DOHH2 (cell line): Measurements from ENCODE around the gene CCDC80.

ENCODE experiments used
- H3F3A ChIP-seq: fragments of 200-600 bp; sonication (generic), shearing (Covaris generic); 2 replicates; pipeline ENCODE4 v1.6.0; 2016; ENCODE audit warnings: antibody characterized with exemption, mild to moderate bottlenecking; ENCODE audit not compliant: control insufficient read depth, insufficient read depth
- H3K27ac ChIP-seq: fragments of 200-600 bp; sonication (generic); 2 replicates; pipeline ENCODE4 v1.5.1; 2014; ENCODE audit warnings: low read depth, mild to moderate bottlenecking, low read length, moderate library complexity
- H3K27me3 ChIP-seq: fragments of 200-600 bp; sonication (generic); 2 replicates; pipeline ENCODE4 v1.6.1; 2014; ENCODE audit warnings: mild to moderate bottlenecking, low read length, mixed read lengths; ENCODE audit not compliant: control insufficient read depth
- H3K36me3 ChIP-seq: fragments of 200-600 bp; sonication (generic); 2 replicates; pipeline ENCODE4 v1.6.1; 2014; ENCODE audit warnings: mild to moderate bottlenecking, low read length, moderate library complexity, mixed read lengths; ENCODE audit not compliant: control insufficient read depth
- H3K4me1 ChIP-seq: fragments of 200-600 bp; sonication (generic); 2 replicates; pipeline ENCODE4 v1.6.1; 2014; ENCODE audit warnings: mild to moderate bottlenecking, low read length, mixed read lengths; ENCODE audit not compliant: control insufficient read depth
- H3K4me2 ChIP-seq: fragments of 200-600 bp; sonication (generic); 2 replicates; pipeline ENCODE4 v1.6.0; 2014; ENCODE audit warnings: mild to moderate bottlenecking, low read length, moderate library complexity
- H3K4me3 ChIP-seq: fragments of 200-600 bp; sonication (generic); 2 replicates; pipeline ENCODE4 v1.5.1; 2014; ENCODE audit warnings: mild to moderate bottlenecking, low read length, mixed read lengths
- H3K79me2 ChIP-seq: fragments of 200-600 bp; sonication (generic); 2 replicates; pipeline ENCODE4 v1.6.1; 2014; ENCODE audit warnings: mild to moderate bottlenecking, low read length, mixed read lengths; ENCODE audit not compliant: control insufficient read depth
- H3K9me2 ChIP-seq: fragments of 200-600 bp; sonication (generic); replicated peaks from 2 replicates; pipeline ENCODE4 v1.6.1; 2014; ENCODE audit warnings: mild to moderate bottlenecking, low read length, mixed read lengths; ENCODE audit not compliant: control insufficient read depth
- H3K9me3 ChIP-seq: fragments of 200-600 bp; sonication (generic); 2 replicates; pipeline ENCODE4 v1.6.1; 2014; ENCODE audit warnings: antibody characterized with exemption, low read length, mixed read lengths; ENCODE audit not compliant: control insufficient read depth, insufficient read depth
- H4K20me1 ChIP-seq: fragments of 200-600 bp; sonication (generic); 2 replicates; pipeline ENCODE4 v1.6.0; 2014; ENCODE audit warnings: low read depth, mild to moderate bottlenecking, antibody characterized with exemption, low read length, moderate library complexity; ENCODE audit not compliant: control insufficient read depth, insufficient read depth
- EZH2phosphoT487 ChIP-seq: fragments of 200-600 bp; sonication (generic); IDR thresholded peaks from 2 replicates; pipeline ENCODE4 v1.6.1; 2017; ENCODE audit warnings: borderline replicate concordance, mild to moderate bottlenecking, antibody characterized with exemption, low read length, moderate library complexity, mixed read lengths
- TF ChIP-seq, protein P1 (sequence below): fragments of 200-600 bp; sonication (generic); IDR thresholded peaks from one replicate; pipeline ENCODE4 v1.5.1; 2014; ENCODE audit warnings: antibody characterized with exemption, mild to moderate bottlenecking, low read depth, low read length; ENCODE audit not compliant: poor library complexity, severe bottlenecking

CCDC80 gene

DNA sequence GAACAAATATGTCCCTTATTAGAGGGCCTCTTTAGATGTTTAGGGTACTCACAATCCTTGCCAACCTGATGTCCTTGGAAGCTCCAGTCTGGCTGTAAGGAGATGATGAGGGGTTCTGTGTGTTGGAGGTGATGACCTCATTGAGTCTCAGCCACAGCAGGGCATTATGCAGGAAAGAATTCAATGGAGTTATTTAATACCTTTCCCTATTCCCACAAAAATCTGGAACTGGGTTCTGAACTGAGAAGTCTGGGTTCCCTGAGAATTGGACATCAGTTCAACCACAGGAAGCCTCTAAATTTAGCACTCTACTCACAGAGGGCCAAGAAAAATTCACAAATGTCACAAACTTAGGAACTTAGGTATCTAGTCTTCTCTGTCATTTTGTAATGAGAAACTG lies 42.2 kb downstream of the CCDC80 start:
- Histone ChIP-seq H3K79me2 (no peaks in the 10 kb centered on the region), H3K9me2 (no peaks in the 10 kb centered on the region), H3K9me3 (no peaks in the 10 kb centered on the region), H3K4me2 (no peak overlapping the region), H3K36me3 (no peaks in the 10 kb centered on the region), H3K4me1 (no peaks in the 10 kb centered on the region), H3K4me3 (no peak overlapping the region), H3K27me3 (no peaks in the 10 kb centered on the region), H3K27ac (no peak overlapping the region), H4K20me1 (no peaks in the 10 kb centered on the region), H3F3A (no peaks in the 10 kb centered on the region)
- TF ChIP-seq EZH2phosphoT487, result no peak
- TF ChIP-seq, protein P1, sequence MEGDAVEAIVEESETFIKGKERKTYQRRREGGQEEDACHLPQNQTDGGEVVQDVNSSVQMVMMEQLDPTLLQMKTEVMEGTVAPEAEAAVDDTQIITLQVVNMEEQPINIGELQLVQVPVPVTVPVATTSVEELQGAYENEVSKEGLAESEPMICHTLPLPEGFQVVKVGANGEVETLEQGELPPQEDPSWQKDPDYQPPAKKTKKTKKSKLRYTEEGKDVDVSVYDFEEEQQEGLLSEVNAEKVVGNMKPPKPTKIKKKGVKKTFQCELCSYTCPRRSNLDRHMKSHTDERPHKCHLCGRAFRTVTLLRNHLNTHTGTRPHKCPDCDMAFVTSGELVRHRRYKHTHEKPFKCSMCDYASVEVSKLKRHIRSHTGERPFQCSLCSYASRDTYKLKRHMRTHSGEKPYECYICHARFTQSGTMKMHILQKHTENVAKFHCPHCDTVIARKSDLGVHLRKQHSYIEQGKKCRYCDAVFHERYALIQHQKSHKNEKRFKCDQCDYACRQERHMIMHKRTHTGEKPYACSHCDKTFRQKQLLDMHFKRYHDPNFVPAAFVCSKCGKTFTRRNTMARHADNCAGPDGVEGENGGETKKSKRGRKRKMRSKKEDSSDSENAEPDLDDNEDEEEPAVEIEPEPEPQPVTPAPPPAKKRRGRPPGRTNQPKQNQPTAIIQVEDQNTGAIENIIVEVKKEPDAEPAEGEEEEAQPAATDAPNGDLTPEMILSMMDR, result no peak

DNA sequence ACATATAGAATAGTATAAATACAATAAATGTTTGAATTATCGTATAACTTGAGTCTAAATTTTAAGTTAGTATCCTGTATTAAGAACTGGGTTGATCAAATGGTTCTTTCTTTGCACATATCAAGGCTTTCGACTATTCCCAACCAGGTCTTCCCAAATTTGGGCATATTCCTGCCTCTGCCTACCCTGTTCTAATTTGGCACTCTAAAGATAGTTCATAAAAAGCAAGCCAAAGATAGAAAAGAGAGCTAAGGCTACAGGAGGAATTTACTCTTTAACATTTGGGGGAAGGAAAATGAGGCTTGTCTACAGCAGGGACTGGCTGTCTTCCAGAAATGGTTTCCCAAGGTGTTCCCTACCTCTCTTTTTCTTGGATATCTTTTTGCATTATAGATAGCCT lies 43.0 kb downstream of the CCDC80 start:
- no peaks in the 10 kb centered on the region for H3K79me2 ChIP-seq
- no peak overlapping the region for H3K27ac ChIP-seq
- no peaks in the 10 kb centered on the region for H3F3A ChIP-seq
- no peak for TF ChIP-seq EZH2phosphoT487
- TF ChIP-seq, protein P1, result no peak
- no peaks in the 10 kb centered on the region for H3K9me3 ChIP-seq
- no peaks in the 10 kb centered on the region for H3K27me3 ChIP-seq
- no peaks in the 10 kb centered on the region; the same call in 1 of the 2 replicates for H3K9me2 ChIP-seq
- no peak overlapping the region for H3K4me2 ChIP-seq
- H4K20me1 ChIP-seq, result no peaks in the 10 kb centered on the region
- peaks cover 4% of the 10 kb centered on the region; the same call in 1 of the 2 replicates for H3K36me3 ChIP-seq
- no peak overlapping the region for H3K4me3 ChIP-seq
- no peaks in the 10 kb centered on the region for H3K4me1 ChIP-seq

DNA sequence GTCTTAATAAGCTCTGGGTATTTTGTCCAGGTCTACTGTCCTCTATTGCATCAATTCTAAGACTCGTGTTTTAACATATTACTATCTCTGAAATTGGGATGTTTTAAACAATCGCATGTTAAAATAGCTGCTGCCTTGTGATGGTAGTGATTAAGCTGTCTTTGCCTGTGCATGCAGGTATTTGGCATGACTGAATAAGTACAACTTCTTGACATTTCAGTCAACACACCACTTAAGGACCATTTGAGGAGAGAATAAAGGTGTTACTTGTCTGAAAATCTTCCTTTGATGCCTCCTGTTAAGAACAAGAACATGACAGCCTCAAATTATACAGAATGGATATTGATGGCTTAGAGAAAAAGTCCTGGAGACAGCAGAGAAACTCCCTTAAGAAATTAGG lies 46.1 kb downstream of the CCDC80 start:
- no peak overlapping the region for H3K4me2 ChIP-seq
- H3K9me3 ChIP-seq, result no peaks in the 10 kb centered on the region
- H3K27me3 ChIP-seq, result no peaks in the 10 kb centered on the region
- no peak for TF ChIP-seq EZH2phosphoT487
- TF ChIP-seq, protein P1, result no peak
- no peaks in the 10 kb centered on the region for H4K20me1 ChIP-seq
- no peaks in the 10 kb centered on the region; the same call in 1 of the 2 replicates for H3K9me2 ChIP-seq
- peaks cover 12% of the 10 kb centered on the region for H3K4me1 ChIP-seq
- H3F3A ChIP-seq, result no peaks in the 10 kb centered on the region
- peaks cover 10% of the 10 kb centered on the region; the same call in 1 of the 2 replicates for H3K36me3 ChIP-seq
- H3K4me3 ChIP-seq, result no peak overlapping the region
- H3K27ac ChIP-seq, result no peak overlapping the region
- no peaks in the 10 kb centered on the region for H3K79me2 ChIP-seq
